Measurements from ENCODE around the gene LYRM1. TPM values are rescaled to one million over a fixed set of nuclear protein-coding genes. Genes with fewer than 3 reads are reported as not detected.

The LYRM1 gene
- total and polyA plus RNA-seq, 2 of the 8 experiments (the other 6 are each of a cell fraction or from before 2014, with no cell fraction given): 11.6 to 13.4 TPM

DNA sequence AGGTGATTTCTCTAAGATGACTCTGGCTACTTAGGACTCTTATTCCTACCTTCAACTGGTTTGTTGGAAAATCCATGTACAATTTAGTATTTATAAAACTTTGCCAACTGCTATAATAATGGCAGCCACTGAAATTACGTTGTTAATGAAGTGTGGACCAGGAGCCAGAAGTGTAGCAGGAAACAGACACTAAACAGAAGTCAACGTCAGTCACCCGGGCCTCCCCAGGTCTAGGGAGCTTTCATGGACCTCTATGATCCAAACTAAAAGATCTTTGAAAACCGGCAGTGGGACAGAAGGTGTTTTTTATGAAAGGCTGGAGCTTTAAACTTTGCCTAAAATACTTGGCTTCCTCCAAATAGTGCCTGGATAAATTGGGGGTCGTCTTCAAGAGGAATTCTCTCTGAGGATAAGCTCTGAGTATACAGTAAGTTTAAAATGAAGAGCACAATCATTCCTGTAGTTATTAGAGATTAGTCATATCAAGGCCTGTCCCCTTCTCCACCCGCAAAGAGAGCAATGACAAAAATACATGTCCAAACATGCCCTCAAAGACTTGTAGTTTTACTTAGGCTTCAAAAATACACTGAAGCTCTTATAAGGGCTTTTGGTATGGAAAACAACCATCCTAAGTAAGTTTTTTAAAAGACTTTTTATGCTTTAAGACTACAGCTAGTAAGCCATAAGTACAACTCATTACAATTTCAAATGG, 35.0 kb upstream of the LYRM1 start (continued):
- no peak for TF ChIP-seq SAP30 (IDR thresholded peaks at IDR 0.05; ENCODE audit: insufficient read depth, insufficient replicate concordance, low read length)
